ENCODE results near the gene APLF.
"Not testable (repeated sequence)": the region's sequence is repeated elsewhere in the genome, so short reads cannot be mapped to it uniquely, and the experiment has no call there.

The APLF gene

GRCh38 chr2:68441179-68441993 lies 26.0 kb upstream of the APLF start:
- no peaks in the 10 kb centered on the region for H3K36me3 ChIP-seq (ENCODE audit: control insufficient read depth in 2 of 2, insufficient read depth in 2 of 2, low read length in 2 of 2)
- no peaks in the 10 kb centered on the region for H3K27me3 ChIP-seq (ENCODE audit: control insufficient read depth in 2 of 2, insufficient read depth in 2 of 2, low read length in 2 of 2)
- no peak overlapping the region for H3K4me3 ChIP-seq (ENCODE audit: low read length in 2 of 2)
- peaks cover 5 to 7% of the 10 kb centered on the region in 2 donors for H3K4me1 ChIP-seq (ENCODE audit: control insufficient read depth in 2 of 2, insufficient read depth in 2 of 2, low read length in 2 of 2)
- no peaks in the 10 kb centered on the region for H3K9me3 ChIP-seq (ENCODE audit: control insufficient read depth in 2 of 2, low read length in 2 of 2)
- H3K9ac ChIP-seq (ENCODE audit: low read depth in 1 of 2, low read length in 2 of 2), result no peak overlapping the region
- H3K27ac ChIP-seq (ENCODE audit: low read depth in 2 of 2, low read length in 2 of 2), result no peak overlapping the region

GRCh38 chr2:68441994-68442322 lies 25.4 kb upstream of the APLF start:
- no peaks in the 10 kb centered on the region for H3K36me3 ChIP-seq (ENCODE audit: control insufficient read depth in 2 of 2, insufficient read depth in 2 of 2, low read length in 2 of 2)
- no peaks in the 10 kb centered on the region for H3K27me3 ChIP-seq (ENCODE audit: control insufficient read depth in 2 of 2, insufficient read depth in 2 of 2, low read length in 2 of 2)
- no peak overlapping the region for H3K4me3 ChIP-seq (ENCODE audit: low read length in 2 of 2)
- H3K4me1 ChIP-seq (ENCODE audit: control insufficient read depth in 2 of 2, insufficient read depth in 2 of 2, low read length in 2 of 2), result peaks cover 5 to 7% of the 10 kb centered on the region in 2 donors
- no peaks in the 10 kb centered on the region for H3K9me3 ChIP-seq (ENCODE audit: control insufficient read depth in 2 of 2, low read length in 2 of 2)
- no peak overlapping the region for H3K9ac ChIP-seq (ENCODE audit: low read depth in 1 of 2, low read length in 2 of 2)
- H3K27ac ChIP-seq (ENCODE audit: low read depth in 2 of 2, low read length in 2 of 2), result no peak overlapping the region

GRCh38 chr2:68446425-68446824 lies 21.0 kb upstream of the APLF start:
- not testable (repeated sequence) for H3K4me3 ChIP-seq (ENCODE audit: low read length in 2 of 2); H3K4me1 ChIP-seq (ENCODE audit: control insufficient read depth in 2 of 2, insufficient read depth in 2 of 2, low read length in 2 of 2); H3K27me3 ChIP-seq (ENCODE audit: control insufficient read depth in 2 of 2, insufficient read depth in 2 of 2, low read length in 2 of 2); H3K27ac ChIP-seq (ENCODE audit: low read depth in 2 of 2, low read length in 2 of 2); H3K36me3 ChIP-seq (ENCODE audit: control insufficient read depth in 2 of 2, insufficient read depth in 2 of 2, low read length in 2 of 2); H3K9me3 ChIP-seq (ENCODE audit: control insufficient read depth in 2 of 2, low read length in 2 of 2); H3K9ac ChIP-seq (ENCODE audit: low read depth in 1 of 2, low read length in 2 of 2)

- Histone ChIP-seq H3K27me3 (ENCODE audit: control insufficient read depth in 2 of 2, insufficient read depth in 2 of 2, low read length in 2 of 2) (no peaks in the 10 kb centered on the region), H3K4me1 (ENCODE audit: control insufficient read depth in 2 of 2, insufficient read depth in 2 of 2, low read length in 2 of 2) (no peaks in the 10 kb centered on the region)
These were observed 20.3 kb upstream of the APLF start for GRCh38 chr2:68447118-68447517.

GRCh38 chr2:68448671-68449653 lies 18.4 kb upstream of the APLF start:
- Histone ChIP-seq H3K4me3 (ENCODE audit: low read length in 2 of 2) (no peak overlapping the region), H3K4me1 (ENCODE audit: control insufficient read depth in 2 of 2, insufficient read depth in 2 of 2, low read length in 2 of 2) (no peaks in the 10 kb centered on the region)

More at GRCh38 chr2:68447118-68447517, 20.3 kb upstream of the APLF start:
- no peaks in the 10 kb centered on the region for H3K9me3 ChIP-seq (ENCODE audit: control insufficient read depth in 2 of 2, low read length in 2 of 2)
- no peak overlapping the region for H3K4me3 ChIP-seq (ENCODE audit: low read length in 2 of 2)
- no peak overlapping the region for H3K27ac ChIP-seq (ENCODE audit: low read depth in 2 of 2, low read length in 2 of 2)
- H3K9ac ChIP-seq (ENCODE audit: low read depth in 1 of 2, low read length in 2 of 2), result no peak overlapping the region
- no peaks in the 10 kb centered on the region for H3K36me3 ChIP-seq (ENCODE audit: control insufficient read depth in 2 of 2, insufficient read depth in 2 of 2, low read length in 2 of 2)

GRCh38 chr2:68452158-68452900 lies 15.1 kb upstream of the APLF start:
- H3K27ac ChIP-seq (ENCODE audit: low read depth in 2 of 2, low read length in 2 of 2), result no peak overlapping the region
- H3K4me1 ChIP-seq (ENCODE audit: control insufficient read depth in 2 of 2, insufficient read depth in 2 of 2, low read length in 2 of 2), result no peaks in the 10 kb centered on the region

More at GRCh38 chr2:68448671-68449653, 18.4 kb upstream of the APLF start:
- no peaks in the 10 kb centered on the region for H3K9me3 ChIP-seq (ENCODE audit: control insufficient read depth in 2 of 2, low read length in 2 of 2)
- no peaks in the 10 kb centered on the region for H3K36me3 ChIP-seq (ENCODE audit: control insufficient read depth in 2 of 2, insufficient read depth in 2 of 2, low read length in 2 of 2)
- no peak overlapping the region for H3K27ac ChIP-seq (ENCODE audit: low read depth in 2 of 2, low read length in 2 of 2)
- no peaks in the 10 kb centered on the region for H3K27me3 ChIP-seq (ENCODE audit: control insufficient read depth in 2 of 2, insufficient read depth in 2 of 2, low read length in 2 of 2)
- H3K9ac ChIP-seq (ENCODE audit: low read depth in 1 of 2, low read length in 2 of 2), result no peak overlapping the region

GRCh38 chr2:68453761-68454360 lies 13.5 kb upstream of the APLF start:
- Histone ChIP-seq H3K4me1 (ENCODE audit: control insufficient read depth in 2 of 2, insufficient read depth in 2 of 2, low read length in 2 of 2) (no peaks in the 10 kb centered on the region), H3K9ac (ENCODE audit: low read depth in 1 of 2, low read length in 2 of 2) (no peak overlapping the region), H3K27me3 (ENCODE audit: control insufficient read depth in 2 of 2, insufficient read depth in 2 of 2, low read length in 2 of 2) (no peaks in the 10 kb centered on the region), H3K36me3 (ENCODE audit: control insufficient read depth in 2 of 2, insufficient read depth in 2 of 2, low read length in 2 of 2) (no peaks in the 10 kb centered on the region), H3K9me3 (ENCODE audit: control insufficient read depth in 2 of 2, low read length in 2 of 2) (no peaks in the 10 kb centered on the region), H3K4me3 (ENCODE audit: low read length in 2 of 2) (no peak overlapping the region), H3K27ac (ENCODE audit: low read depth in 2 of 2, low read length in 2 of 2) (no peak overlapping the region)

More at GRCh38 chr2:68452158-68452900, 15.1 kb upstream of the APLF start:
- Histone ChIP-seq H3K4me3 (ENCODE audit: low read length in 2 of 2) (no peak overlapping the region), H3K9ac (ENCODE audit: low read depth in 1 of 2, low read length in 2 of 2) (no peak overlapping the region), H3K9me3 (ENCODE audit: control insufficient read depth in 2 of 2, low read length in 2 of 2) (no peaks in the 10 kb centered on the region), H3K27me3 (ENCODE audit: control insufficient read depth in 2 of 2, insufficient read depth in 2 of 2, low read length in 2 of 2) (no peaks in the 10 kb centered on the region), H3K36me3 (ENCODE audit: control insufficient read depth in 2 of 2, insufficient read depth in 2 of 2, low read length in 2 of 2) (no peaks in the 10 kb centered on the region)

GRCh38 chr2:68454719-68455118 lies 12.7 kb upstream of the APLF start:
- Histone ChIP-seq H3K4me3 (ENCODE audit: low read length in 2 of 2) (no peak overlapping the region), H3K9me3 (ENCODE audit: control insufficient read depth in 2 of 2, low read length in 2 of 2) (no peaks in the 10 kb centered on the region), H3K27me3 (ENCODE audit: control insufficient read depth in 2 of 2, insufficient read depth in 2 of 2, low read length in 2 of 2) (no peaks in the 10 kb centered on the region), H3K36me3 (ENCODE audit: control insufficient read depth in 2 of 2, insufficient read depth in 2 of 2, low read length in 2 of 2) (no peaks in the 10 kb centered on the region), H3K4me1 (ENCODE audit: control insufficient read depth in 2 of 2, insufficient read depth in 2 of 2, low read length in 2 of 2) (no peaks in the 10 kb centered on the region), H3K27ac (ENCODE audit: low read depth in 2 of 2, low read length in 2 of 2) (no peak overlapping the region), H3K9ac (ENCODE audit: low read depth in 1 of 2, low read length in 2 of 2) (no peak overlapping the region)

GRCh38 chr2:68456198-68456597 lies 11.2 kb upstream of the APLF start:
- Histone ChIP-seq H3K27me3 (ENCODE audit: control insufficient read depth in 2 of 2, insufficient read depth in 2 of 2, low read length in 2 of 2) (no peaks in the 10 kb centered on the region), H3K27ac (ENCODE audit: low read depth in 2 of 2, low read length in 2 of 2) (no peak overlapping the region), H3K36me3 (ENCODE audit: control insufficient read depth in 2 of 2, insufficient read depth in 2 of 2, low read length in 2 of 2) (no peaks in the 10 kb centered on the region), H3K4me1 (ENCODE audit: control insufficient read depth in 2 of 2, insufficient read depth in 2 of 2, low read length in 2 of 2) (no peaks in the 10 kb centered on the region), H3K4me3 (ENCODE audit: low read length in 2 of 2) (no peak overlapping the region), H3K9ac (ENCODE audit: low read depth in 1 of 2, low read length in 2 of 2) (no peak overlapping the region), H3K9me3 (ENCODE audit: control insufficient read depth in 2 of 2, low read length in 2 of 2) (no peaks in the 10 kb centered on the region)
